Dedifferentiated amniotic fluid mesenchymal stem cell (primary cell): ENCODE measurements around the gene LAMTOR4.

Source experiments
- DNase-seq: peaks from one replicate; pipeline ENCODE4 v3.0.0-alpha.2; 2016; ENCODE audit errors: extremely low spot score

LAMTOR4 gene

GRCh38 chr7:100148559-100149328 lies at the start of gene LAMTOR4:
TSS of gene LAMTOR4 (plus strand) at chr7:100148918. CDS start at chr7:100148973, 55 bp downstream.
- DNase-seq: peak; percentile 98

DNA sequence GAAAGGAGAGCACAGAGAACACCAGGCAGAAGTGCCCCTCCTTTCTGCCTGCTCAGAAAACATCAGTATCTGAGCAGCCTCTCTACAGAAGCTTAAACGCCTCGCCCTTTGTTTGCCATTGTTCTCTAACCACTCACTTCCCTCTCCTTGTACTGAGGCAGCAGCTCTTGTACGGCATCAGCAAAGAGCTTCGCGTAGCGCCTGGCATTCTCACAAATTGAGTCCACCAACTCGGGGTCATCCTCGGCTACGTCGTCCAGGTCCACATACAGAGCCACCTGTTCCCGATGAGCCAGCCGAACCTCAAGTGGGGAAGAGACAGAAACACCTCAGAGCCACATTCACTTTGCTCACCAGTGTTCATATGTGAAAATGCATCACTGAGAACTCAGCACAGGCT lies 49.3 kb upstream of the LAMTOR4 start:
- no peak for DNase-seq

DNA sequence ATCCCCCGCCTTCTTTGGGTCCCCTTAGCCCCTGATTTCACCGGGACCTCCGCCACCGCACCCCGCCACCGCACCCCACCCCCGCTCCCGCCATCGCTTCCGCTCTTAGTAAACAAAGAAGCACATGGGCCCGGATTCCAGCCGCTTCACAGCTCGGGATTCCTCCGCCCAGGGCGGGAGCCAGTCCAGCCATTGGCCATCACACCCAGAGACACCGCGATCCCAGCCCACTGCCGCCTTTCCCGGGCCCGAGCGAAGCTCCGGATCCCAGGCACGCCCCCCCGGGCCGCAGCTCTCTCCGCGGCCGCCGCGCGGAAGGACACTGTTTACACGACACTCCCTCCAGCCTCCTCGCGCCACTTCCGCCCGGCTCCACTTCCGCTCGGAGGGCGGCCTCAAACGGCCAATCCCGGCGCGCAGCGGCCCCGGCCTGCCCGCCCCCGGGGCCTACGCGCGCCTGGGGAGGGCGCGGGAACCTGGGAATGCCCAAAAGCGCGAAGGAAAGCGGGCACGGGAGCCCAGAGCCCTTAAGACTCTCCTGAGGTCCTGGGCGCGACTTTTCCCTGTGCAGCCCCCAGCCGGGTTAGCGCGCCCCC lies 48.2 kb upstream of the LAMTOR4 start:
- DNase-seq: peak; percentile 94

- DNase-seq: peak; percentile 98
Measured at GRCh38 chr7:100101016-100101862, 47.5 kb upstream of the LAMTOR4 start, which contains the start of the genes AP4M1 and MCM7. TSS of gene AP4M1 (plus strand) at chr7:100101643. CDS start at chr7:100101715, 72 bp downstream. TSS of gene MCM7 (minus strand) at chr7:100101397. CDS start at chr7:100101294, 103 bp downstream.

- no peak for DNase-seq
Measured at GRCh38 chr7:100102950-100103840, 45.5 kb upstream of the LAMTOR4 start.

DNA sequence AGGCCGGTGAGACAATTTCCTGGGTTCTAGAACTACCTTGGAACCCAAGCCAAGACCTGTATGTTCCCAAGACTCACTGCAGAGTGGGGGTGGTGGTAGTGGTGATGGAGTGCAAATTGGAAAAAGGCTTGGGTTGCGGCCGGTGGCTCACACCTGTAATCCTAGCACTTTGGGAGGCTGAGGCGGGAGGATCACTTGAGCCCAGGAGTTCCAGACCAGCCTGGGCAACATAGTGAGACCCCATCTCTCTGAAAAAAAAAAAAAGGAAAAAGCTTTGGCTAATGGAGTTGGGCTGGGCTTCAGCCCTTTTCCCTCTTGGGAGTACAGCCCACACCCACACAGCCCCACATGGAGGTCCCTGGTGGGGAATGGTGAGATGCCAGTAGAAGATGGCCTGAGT lies 43.2 kb upstream of the LAMTOR4 start:
- DNase-seq: no peak

DNA sequence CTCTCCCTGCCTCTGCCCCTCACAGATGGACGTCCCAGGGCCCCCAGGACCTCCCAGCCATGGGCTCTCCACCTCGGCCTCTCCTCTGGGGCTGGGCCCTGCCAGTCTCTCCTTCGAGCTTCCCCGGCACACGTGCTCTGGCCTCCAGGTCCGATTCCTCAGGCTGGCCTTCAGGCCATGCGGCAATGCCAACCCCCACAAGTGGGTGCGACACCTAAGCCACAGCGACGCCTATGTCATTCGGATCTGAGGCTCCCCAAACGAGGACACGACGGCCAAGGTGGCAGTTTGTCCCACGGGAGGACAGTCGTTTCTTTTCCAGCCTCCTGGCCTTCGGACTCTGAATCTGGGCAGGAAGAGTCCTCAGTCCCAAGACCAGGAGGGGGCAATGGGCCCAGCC lies 42.1 kb upstream of the LAMTOR4 start:
- no peak for DNase-seq

- DNase-seq: no peak
Measured at GRCh38 chr7:100107125-100107737, 41.5 kb upstream of the LAMTOR4 start.

DNA sequence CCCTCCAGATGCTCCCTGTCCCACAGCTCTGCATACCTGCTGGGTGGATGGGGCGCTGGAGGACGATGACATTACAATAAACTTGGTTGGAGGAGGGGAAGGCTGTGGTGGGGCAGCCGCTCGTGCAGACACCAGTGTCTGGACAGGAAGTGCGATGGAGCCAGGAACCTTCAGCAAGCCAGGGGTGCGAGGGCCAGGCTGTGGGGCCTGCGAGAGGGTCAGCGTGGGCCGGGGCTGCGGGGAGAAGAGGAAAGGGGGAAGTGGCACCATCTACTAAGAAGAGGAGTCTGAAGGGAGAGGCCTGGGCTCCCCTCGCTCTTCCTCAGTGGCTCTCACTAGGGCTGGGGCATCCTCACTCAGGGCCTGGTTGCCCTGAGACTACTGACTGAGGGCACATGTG lies 40.8 kb upstream of the LAMTOR4 start:
- DNase-seq: no peak

GRCh38 chr7:100109521-100110163 lies 39.1 kb upstream of the LAMTOR4 start:
- DNase-seq: no peak

GRCh38 chr7:100111156-100111555 lies 37.6 kb upstream of the LAMTOR4 start:
- DNase-seq: no peak

GRCh38 chr7:100111914-100112313 lies 36.8 kb upstream of the LAMTOR4 start:
- no peak for DNase-seq

DNA sequence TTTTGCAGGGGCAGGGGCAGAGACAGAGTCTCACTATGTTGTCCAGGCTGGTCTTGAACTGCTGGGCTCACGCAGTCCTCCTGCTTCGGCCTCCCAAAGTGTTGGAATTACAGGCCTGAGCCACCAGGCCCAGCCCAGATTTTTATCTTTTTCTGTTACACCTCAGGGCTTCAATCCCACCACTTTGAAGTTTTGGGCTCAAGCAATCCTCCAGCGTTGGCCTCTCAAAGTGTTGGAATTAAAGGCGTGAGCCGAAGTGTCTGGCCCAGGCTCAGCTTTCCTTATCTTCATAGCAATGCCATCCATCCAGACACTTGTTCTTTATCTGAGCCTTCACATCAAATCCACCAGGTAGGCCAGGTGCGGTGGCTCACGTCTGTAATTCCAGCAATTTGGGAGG lies 33.7 kb upstream of the LAMTOR4 start:
- DNase-seq: no peak

- no peak for DNase-seq
Measured at GRCh38 chr7:100118388-100119071, 30.2 kb upstream of the LAMTOR4 start.

- peak; percentile 94 for DNase-seq
Measured at GRCh38 chr7:100119072-100119969, 29.4 kb upstream of the LAMTOR4 start, which contains the start of the genes CNPY4 and TAF6. TSS of gene CNPY4 (plus strand) at chr7:100119634. CDS start at chr7:100119745, 111 bp downstream. TSS of gene TAF6 (minus strand) at chr7:100119358. CDS start at chr7:100114209, 5,149 bp downstream.

DNA sequence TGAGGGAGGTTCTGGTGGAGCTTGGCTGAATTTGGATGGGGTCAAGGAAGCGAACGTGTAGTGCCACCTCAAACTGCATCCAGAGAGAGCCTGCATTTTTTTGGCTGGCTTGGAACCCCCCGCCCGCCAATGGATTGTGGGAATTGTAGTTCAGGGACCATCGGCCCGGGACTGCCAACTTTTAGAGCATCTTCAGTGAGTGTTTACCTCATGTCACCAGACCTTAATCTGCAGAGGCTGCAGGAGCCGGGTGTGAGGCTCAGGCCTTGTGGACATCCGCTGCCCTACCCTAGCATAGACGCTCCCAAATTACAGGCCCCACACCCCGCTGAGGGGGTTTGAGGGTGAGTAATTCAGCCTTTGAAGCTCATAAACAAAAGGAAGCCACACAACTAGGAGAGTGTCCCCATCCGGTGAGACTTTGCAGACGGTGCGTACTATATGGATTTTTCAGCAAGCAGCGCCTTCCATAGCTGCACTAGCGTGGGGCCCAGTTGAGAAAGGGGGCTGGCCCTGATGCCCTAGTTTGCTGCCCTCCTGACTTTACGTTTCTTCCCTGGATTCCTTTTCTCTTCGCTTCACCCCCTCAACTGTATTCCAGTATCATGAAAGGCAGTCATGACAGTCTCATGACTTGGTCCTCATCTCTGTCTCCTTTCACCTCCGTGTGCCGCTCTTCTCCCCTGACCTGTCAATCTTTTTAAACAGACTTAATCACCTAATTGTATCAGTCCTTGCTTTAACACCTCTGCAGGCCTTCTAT lies 28.6 kb upstream of the LAMTOR4 start:
- DNase-seq: peak; percentile 46

GRCh38 chr7:100120733-100121036 lies 28.0 kb upstream of the LAMTOR4 start:
- DNase-seq: no peak

- no peak for DNase-seq
Measured at GRCh38 chr7:100122067-100122466, 26.7 kb upstream of the LAMTOR4 start.
